GM18502 (cell line): ENCODE results near the gene ARPC1A.
"Not testable (repeated sequence)": the region's sequence is repeated elsewhere in the genome, so short reads cannot be mapped to it uniquely, and the experiment has no call there.

Experiments used
- ATAC-seq: cut with Tn5 transposase; IDR thresholded peaks from one replicate; pipeline ENCODE4 v1.9.1; 2021; ENCODE audit warnings: mild to moderate bottlenecking; ENCODE audit not compliant: unreplicated experiment, poor library complexity

The ARPC1A gene

DNA sequence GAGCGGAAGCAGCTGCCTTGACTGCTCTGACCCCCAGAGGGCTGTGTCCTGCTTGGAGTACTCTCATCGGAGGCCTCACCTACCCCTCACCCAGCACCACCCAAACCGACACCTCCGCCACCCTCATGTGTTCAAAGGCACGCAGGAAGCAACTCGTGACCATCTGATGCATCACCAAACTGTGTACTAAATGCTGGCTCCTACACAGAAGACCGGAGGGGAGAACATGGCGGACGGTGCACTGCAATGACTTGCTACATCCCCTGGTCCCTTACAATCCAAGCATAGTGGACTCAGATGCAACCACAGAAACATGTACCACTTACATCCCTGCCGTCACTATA, 79.3 kb downstream of the ARPC1A start:
- ATAC-seq: no peak

DNA sequence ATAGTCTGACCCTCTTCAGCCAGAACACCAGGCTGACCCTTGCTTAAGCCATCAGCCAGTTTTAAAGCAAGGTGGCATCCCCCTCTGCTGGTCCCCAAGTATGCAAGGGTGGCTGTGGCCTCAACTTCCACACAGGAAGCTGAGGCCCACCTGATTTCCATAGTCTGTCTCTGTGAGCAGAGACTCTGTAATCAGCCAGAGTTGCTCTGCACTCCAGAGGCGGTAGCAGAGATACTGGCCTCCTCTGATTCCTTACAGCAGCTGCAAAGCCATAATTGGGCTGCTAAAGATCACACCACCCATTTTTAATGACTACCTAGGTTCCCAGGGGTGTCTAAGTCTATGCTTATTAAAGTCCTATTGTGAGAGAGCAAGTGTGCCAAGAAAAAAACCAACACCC, 80.9 kb downstream of the ARPC1A start:
- ATAC-seq: no peak

DNA sequence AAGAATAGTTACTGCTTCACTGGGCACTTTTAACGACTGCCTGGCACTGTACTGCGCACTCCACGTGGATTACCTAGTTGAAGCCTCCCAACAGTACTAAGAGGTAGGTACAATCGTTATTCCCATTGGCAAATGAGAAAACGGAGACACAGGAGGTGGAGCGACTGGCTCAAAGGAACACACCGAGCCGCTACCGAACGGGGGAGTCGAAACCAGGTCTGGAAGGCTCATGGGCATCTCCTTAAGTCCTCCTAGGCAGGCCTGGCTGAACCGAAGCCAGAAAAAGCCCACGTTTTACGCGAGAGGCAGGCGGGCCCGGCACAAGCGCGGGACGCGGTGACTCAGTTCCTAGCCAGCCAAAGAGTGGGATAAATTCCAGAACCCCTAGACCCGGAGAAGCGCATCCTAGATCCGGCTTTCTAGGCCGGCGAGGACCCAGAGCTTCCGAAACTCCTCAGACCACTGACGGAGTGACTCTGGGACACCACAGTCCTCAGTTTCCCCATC, 82.2 kb downstream of the ARPC1A start:
- peak; percentile 7 for ATAC-seq

DNA sequence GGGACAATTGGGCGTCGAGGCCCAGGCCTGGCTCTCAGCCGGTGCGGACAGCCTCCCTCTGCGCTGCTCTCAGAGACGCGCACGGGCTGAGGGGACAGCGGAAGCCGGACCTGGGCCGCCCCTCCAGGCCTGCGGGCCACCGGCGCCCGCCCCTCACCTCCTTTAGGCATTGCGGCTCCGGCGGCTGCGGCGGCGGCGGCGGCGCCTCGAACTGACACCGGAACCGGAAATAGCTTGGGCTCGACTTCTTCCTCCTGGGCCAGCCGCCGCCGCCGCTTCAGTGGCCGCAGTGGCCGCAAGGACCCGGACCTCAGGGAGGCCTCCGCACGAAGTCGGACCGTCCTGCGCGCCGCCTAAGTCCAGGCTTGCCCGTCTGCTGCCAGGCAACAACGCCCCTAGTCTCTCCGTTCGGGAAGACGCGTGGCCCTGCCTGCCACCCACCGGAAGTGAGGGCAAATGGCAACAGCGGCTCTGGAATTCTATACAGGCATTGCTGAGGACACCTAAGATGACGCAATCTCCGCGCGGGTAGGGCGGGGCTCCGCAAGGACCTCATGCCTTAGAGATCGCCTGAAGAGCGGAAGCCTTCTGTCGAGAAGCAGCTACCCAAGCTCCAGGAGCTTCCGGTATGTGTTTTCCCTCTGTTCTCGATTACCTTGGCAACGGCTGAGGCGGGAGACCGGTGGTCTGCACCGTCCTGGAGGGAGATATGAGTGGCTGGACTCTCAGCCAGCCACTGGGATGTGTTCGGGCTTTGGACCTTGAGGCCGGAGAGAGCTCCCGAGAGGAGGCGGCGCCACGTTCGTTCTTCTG, 82.9 kb downstream of the ARPC1A start, which contains the start of the genes BUD31 and PDAP1:
TSS of gene BUD31 (plus strand) at position 591 of the 813 bp plus-strand sequence. CDS start 2,124 bp downstream, outside the sequence.
TSS of gene PDAP1 (minus strand) at position 219 of the 813 bp plus-strand sequence. CDS start at position 170, 49 bp downstream.
- peak; percentile 78 for ATAC-seq

DNA sequence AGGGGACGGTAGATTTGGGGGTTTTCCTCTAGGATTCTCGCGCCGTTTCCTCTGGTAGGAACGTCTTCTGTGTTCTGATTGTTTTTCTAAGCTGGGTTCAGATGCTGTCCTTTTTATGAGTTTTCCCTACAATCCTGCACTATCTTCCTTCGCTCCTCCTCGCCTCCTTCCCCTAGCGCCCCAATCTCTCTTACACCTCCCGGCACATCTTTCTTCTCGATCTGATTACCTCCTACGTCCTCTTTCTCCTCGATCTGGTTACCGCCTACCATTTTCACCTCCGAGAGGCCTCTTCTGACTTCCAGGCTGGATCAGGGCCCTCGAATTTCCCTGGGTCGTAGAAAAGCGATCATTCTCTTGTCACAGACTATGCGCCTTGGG, 83.5 kb downstream of the ARPC1A start:
- peak; percentile 17 for ATAC-seq

DNA sequence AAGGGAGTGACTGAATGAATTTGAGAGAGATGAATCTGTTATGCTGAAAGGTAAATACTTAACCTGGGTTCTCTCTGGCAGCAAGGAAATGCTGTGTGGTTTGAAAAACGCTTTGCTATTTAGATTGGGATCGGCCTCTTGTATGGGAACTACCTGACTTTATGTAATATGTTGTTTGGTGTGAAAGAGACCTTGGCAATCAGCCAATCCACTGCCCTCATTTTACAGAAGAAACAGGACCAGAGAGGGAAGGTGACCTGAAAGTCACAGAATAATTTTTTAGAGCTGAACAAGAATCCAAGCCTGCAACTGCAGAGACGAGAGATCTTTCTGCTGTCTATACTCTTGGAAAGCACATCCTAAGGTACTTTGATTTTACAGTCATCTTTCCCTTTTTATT, 84.1 kb downstream of the ARPC1A start:
- no peak for ATAC-seq

DNA sequence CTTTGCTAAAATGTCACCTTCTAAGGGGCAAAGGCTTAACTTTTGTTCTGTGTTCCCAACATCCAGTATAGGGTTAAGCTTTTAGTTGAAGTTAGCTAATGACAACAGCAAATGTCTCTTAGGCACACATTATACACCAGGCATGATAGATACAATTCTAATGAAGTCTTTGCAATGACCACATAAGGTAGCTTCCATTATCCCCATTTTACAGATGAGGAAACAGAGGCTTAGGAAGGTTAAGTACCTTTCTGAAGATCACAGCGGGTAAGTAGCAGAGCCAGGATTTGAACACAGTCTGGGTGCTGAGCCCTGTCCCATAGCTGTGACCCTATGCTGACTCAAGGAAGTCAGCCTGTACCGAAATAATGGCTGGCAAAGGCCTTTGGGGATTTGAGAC, 84.9 kb downstream of the ARPC1A start:
- ATAC-seq: no peak

DNA sequence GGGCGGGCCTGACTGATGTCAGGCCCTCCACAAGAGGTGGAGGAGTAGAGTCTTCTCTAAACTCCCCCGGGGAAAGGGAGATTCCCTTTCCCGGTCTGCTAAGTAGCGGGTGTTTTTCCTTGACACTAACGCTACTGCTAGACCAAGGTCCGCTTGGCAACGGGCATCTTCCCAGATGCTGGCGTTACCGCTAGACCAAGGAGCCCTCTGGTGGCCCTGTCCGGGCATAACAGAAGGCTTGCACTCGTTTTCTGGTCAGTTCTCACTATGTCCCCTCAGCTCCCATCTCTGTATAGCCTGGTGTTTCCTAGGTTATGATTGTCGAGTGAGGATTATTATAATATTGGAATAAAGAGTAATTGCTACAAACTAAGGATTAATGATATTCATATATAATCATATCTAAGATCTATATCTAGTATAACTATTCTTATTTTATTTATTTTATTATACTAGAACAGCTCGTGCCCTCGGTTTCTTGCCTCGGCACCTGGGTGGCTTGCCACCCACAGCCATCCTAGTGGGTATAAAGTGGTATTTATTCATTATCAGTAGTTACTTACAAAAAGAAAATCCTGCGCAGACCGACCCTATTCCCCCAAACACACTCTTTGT, 89.9 kb downstream of the ARPC1A start:
- not testable (repeated sequence) for ATAC-seq
